Smooth muscle cell (in vitro differentiated cells): ENCODE data around the gene RNU11. TPM values are rescaled to one million over a fixed set of nuclear protein-coding genes. Genes with fewer than 3 reads are reported as not detected.

Source experiments
- DNase-seq: peaks from one replicate; lab custom pipeline; 2025; ENCODE audit not compliant: unreplicated experiment; lab: John Stamatoyannopoulos, UW
- H2AFZ ChIP-seq: fragments of 200-600 bp; sonication (generic); 2 replicates; pipeline ENCODE4 v1.6.0; 2016; ENCODE audit warnings: antibody characterized with exemption, low read depth, mild to moderate bottlenecking
- H3F3A ChIP-seq: fragments of 200-600 bp; sonication (generic); 2 replicates; pipeline ENCODE4 v1.6.0; 2017; ENCODE audit warnings: antibody characterized with exemption, low read depth
- H3K27ac ChIP-seq: fragments of 200-600 bp; sonication (generic); 2 replicates; pipeline ENCODE4 v1.5.1; 2016; ENCODE audit warnings: low read depth, mild to moderate bottlenecking
- H3K27me3 ChIP-seq: fragments of 200-600 bp; sonication (generic); 2 replicates; pipeline ENCODE4 v1.6.1; 2016; ENCODE audit warnings: low read depth, mild to moderate bottlenecking
- H3K36me3 ChIP-seq: fragments of 200-600 bp; sonication (generic); 2 replicates; pipeline ENCODE4 v1.5.1; 2016; ENCODE audit warnings: low read depth
- H3K4me1 ChIP-seq: fragments of 200-600 bp; sonication (generic); 2 replicates; pipeline ENCODE4 v1.5.1; 2016; ENCODE audit warnings: low read depth
- H3K4me2 ChIP-seq: fragments of 200-600 bp; sonication (generic); 2 replicates; pipeline ENCODE4 v1.6.0; 2016; ENCODE audit warnings: mild to moderate bottlenecking
- H3K4me3 ChIP-seq: fragments of 200-600 bp; sonication (generic); 2 replicates; pipeline ENCODE4 v1.5.1; 2016; ENCODE audit warnings: mild to moderate bottlenecking
- H3K79me2 ChIP-seq: fragments of 200-600 bp; sonication (generic); 2 replicates; pipeline ENCODE4 v1.6.0; 2016; ENCODE audit warnings: low read depth, mild to moderate bottlenecking
- H3K9ac ChIP-seq: fragments of 200-600 bp; sonication (generic); 2 replicates; pipeline ENCODE4 v1.6.0; 2016; ENCODE audit warnings: low read depth
- H3K9me3 ChIP-seq: fragments of 200-600 bp; sonication (generic); replicated peaks from 2 replicates; pipeline ENCODE4 v1.5.1; 2016; ENCODE audit warnings: low read depth
- H4K20me1 ChIP-seq: fragments of 200-600 bp; sonication (generic); 2 replicates; pipeline ENCODE4 v1.6.0; 2016; ENCODE audit warnings: low read depth
- CTCF ChIP-seq: fragments of 200-600 bp; sonication (generic); IDR thresholded peaks from 2 replicates; pipeline ENCODE4 v1.5.1; 2017; ENCODE audit warnings: borderline replicate concordance, mild to moderate bottlenecking, antibody characterized with exemption; ENCODE audit not compliant: insufficient read depth, poor library complexity, severe bottlenecking
- WGBS: methylation state at CpG from one replicate; pipeline ENCODE4 v1.1.7; 2016; ENCODE audit warnings: low lambda C conversion rate; 5-methylcytosine and 5-hydroxymethylcytosine counted together
- polyA plus RNA-seq: library from polyadenylated mRNA; unstranded; fragments of >200 nt; fragmentation: Nextera tagmentation; extraction: Ambion mirVana; gene quantifications from 2 replicates; pipeline ENCODE4 v1.2.1, GENCODE V29; 2016
- total RNA-seq: library from RNA; depleted of rRNA; stranded (reverse); fragments of >200 nt; gene quantifications from 2 replicates; pipeline ENCODE4 v1.2.3, GENCODE V29; 2014

The RNU11 gene
- total and polyA plus RNA-seq, 2 experiments from 2014 or later: not detected

- H3K4me3 ChIP-seq: no peak overlapping the region
- no peak for TF ChIP-seq CTCF
- H3K27ac ChIP-seq: no peak overlapping the region
- no peaks in the 10 kb centered on the region for H3K4me1 ChIP-seq
- 93% methylated on average over 6 of the region's 6 CpGs for WGBS
- no peak overlapping the region for H3K4me2 ChIP-seq
- H3K79me2 ChIP-seq: no peaks in the 10 kb centered on the region
- H3K27me3 ChIP-seq: no peaks in the 10 kb centered on the region
- no peaks in the 10 kb centered on the region for H3K9me3 ChIP-seq
- H3K36me3 ChIP-seq: no peaks in the 10 kb centered on the region
- H3K9ac ChIP-seq: no peak overlapping the region
- H2AFZ ChIP-seq: no peak overlapping the region
- H3F3A ChIP-seq: no peaks in the 10 kb centered on the region
- DNase-seq: no peak
- H4K20me1 ChIP-seq: no peaks in the 10 kb centered on the region
Measured at GRCh38 chr1:28656335-28656734, 7.9 kb downstream of the RNU11 start.

GRCh38 chr1:28663871-28664470 lies 15.6 kb downstream of the RNU11 start:
- Histone ChIP-seq H3K9ac (no peak overlapping the region), H3K4me3 (no peak overlapping the region), H3K9me3 (no peaks in the 10 kb centered on the region), H3K27me3 (no peaks in the 10 kb centered on the region), H3K4me2 (no peak overlapping the region), H3F3A (peaks cover 4% of the 10 kb centered on the region), H2AFZ (no peak overlapping the region), H4K20me1 (no peaks in the 10 kb centered on the region), H3K79me2 (no peaks in the 10 kb centered on the region), H3K36me3 (no peaks in the 10 kb centered on the region), H3K27ac (no peak overlapping the region), H3K4me1 (peaks cover 8% of the 10 kb centered on the region)
- TF ChIP-seq CTCF: no peak
- DNase-seq: no peak
- whole genome bisulfite sequencing: 78% methylated on average over 7 of the region's 7 CpGs

- Histone ChIP-seq H3K9ac (no peak overlapping the region), H3K9me3 (no peaks in the 10 kb centered on the region), H3K79me2 (peaks cover 28% of the 10 kb centered on the region), H3F3A (peaks cover 12% of the 10 kb centered on the region), H4K20me1 (no peaks in the 10 kb centered on the region), H3K36me3 (no peaks in the 10 kb centered on the region), H3K4me1 (peaks cover 18% of the 10 kb centered on the region), H3K4me2 (no peak overlapping the region), H3K27me3 (no peaks in the 10 kb centered on the region), H3K4me3 (no peak overlapping the region), H3K27ac (no peak overlapping the region), H2AFZ (no peak overlapping the region)
- 96% methylated on average over 9 of the region's 12 CpGs for WGBS
- DNase-seq: no peak
- no peak for TF ChIP-seq CTCF
Measured at GRCh38 chr1:28666806-28667205, 18.4 kb downstream of the RNU11 start.
